ENCODE results near the gene MPHOSPH8.

Gene MPHOSPH8

GRCh38 chr13:19713186-19713965 is 79.9 kb downstream of the MPHOSPH8 start:
- TF ChIP-seq CTCF (conservative IDR thresholded peaks at IDR 0.05; ENCODE audit: low read length): no peak
- DNase-seq (ENCODE audit: low read depth): peak; percentile 46
- no peak overlapping the region for H3K4me3 ChIP-seq (ENCODE audit: low read length)

- DNase-seq (ENCODE audit: low read depth): no peak
- TF ChIP-seq CTCF (conservative IDR thresholded peaks at IDR 0.05; ENCODE audit: low read length): no peak
- H3K4me3 ChIP-seq (ENCODE audit: low read length): no peak overlapping the region
Observed at GRCh38 chr13:19720039-19720438, 86.6 kb downstream of the MPHOSPH8 start.
